Cardiac muscle cell (in vitro differentiated cells and primary cell): Measurements from ENCODE around the gene IGHMBP2. TPM values are rescaled to one million over a fixed set of nuclear protein-coding genes. Genes with fewer than 3 reads are reported as not detected.

Source experiments
- DNase-seq, 2 donors: peaks; one replicate each; pipeline versions ENCODE4 v3.0.0 to v3.0.0-alpha.2; 2010 to 2017; ENCODE audit warnings: low read depth in 1 of 2, low spot score in 1 of 2
- H3K27ac ChIP-seq: fragments of 200-600 bp; sonication (generic); 2 replicates; pipeline ENCODE4 v1.5.1; 2016
- H3K27me3 ChIP-seq: fragments of 200-600 bp; sonication (generic); 2 replicates; pipeline ENCODE4 v1.6.0; 2016; ENCODE audit warnings: control low read depth
- H3K36me3 ChIP-seq: fragments of 200-600 bp; sonication (generic); 2 replicates; pipeline ENCODE4 v1.5.1; 2016; ENCODE audit warnings: control low read depth
- H3K4me1 ChIP-seq: fragments of 200-600 bp; sonication (generic); 2 replicates; pipeline ENCODE4 v1.8.1; 2017; ENCODE audit warnings: low read depth, mild to moderate bottlenecking, mixed run types
- H3K4me3 ChIP-seq: fragments of 200-600 bp; sonication (generic); 2 replicates; pipeline ENCODE4 v1.5.1; 2016; ENCODE audit warnings: mild to moderate bottlenecking
- H3K9me3 ChIP-seq: fragments of 200-600 bp; sonication (generic); 2 replicates; pipeline ENCODE4 v1.5.1; 2017; ENCODE audit warnings: low read depth, mild to moderate bottlenecking, control low read depth
- polyA plus RNA-seq: library from polyadenylated mRNA; unstranded; fragments of >200 nt; fragmentation: Nextera tagmentation; extraction: Ambion mirVana; gene quantifications from 2 replicates; pipeline ENCODE4 v1.2.1, GENCODE V29; 2016
- total RNA-seq: library from RNA; depleted of rRNA; stranded (reverse); fragments of >200 nt; gene quantifications from 2 replicates; pipeline ENCODE4 v1.2.3, GENCODE V29; 2016
- TF ChIP-seq, protein P1 (sequence below): IDR thresholded peaks from 2 replicates; pipeline ENCODE4 v1.5.1; 2012; ENCODE audit warnings: low read depth, mild to moderate bottlenecking, low read length

The IGHMBP2 gene
- total and polyA plus RNA-seq, 2 experiments from 2014 or later, result 20.9 to 21.7 TPM

DNA sequence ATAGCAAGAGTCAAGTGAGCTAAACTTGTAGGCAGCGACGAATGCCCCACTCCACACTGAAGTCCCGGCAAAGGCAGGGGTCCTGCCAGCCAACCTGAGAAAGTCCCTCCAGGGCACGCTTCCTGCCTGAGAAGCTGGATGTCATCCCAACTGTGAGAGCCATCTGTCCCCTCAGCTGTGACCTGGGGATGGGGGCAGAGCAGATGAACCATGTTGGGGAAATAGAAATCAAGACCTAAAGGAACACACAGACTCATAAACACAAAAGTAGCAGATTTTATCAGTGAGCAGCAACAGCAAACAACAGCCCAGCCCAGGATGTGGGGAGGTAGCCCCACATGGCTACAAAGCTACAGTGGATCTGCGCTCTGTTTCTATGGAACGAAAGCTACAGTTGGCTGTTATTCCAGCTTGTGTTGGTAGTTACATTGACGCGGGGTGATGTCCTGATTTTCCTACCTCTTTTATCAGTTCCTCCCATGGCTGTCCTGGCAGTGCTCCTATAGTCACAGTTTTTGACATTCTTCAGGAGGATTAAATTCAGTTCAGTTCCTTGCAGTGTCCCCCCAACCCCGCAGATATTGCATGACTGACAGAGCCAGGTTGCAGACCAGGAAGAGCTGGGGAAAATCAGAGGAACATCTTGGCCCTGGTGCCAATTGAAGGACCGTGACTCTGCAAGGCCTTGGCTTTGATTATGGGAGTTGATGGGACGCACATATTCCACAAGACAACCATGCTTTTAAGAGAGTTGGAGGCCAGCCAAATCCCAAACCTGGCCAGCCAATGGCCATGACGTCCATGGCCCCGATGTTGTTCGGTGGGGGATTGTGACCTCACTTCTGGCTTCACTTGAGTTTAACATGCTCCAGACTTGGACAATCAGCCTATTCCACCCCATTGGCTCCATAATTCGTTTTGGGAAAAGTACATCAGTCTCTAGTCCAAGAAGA is 62.5 kb downstream of the IGHMBP2 start:
- Histone ChIP-seq H3K27me3 (no peaks in the 10 kb centered on the region), H3K27ac (no peak overlapping the region), H3K36me3 (no peaks in the 10 kb centered on the region), H3K4me3 (no peak overlapping the region), H3K4me1 (no peaks in the 10 kb centered on the region), H3K9me3 (no peaks in the 10 kb centered on the region)
- TF ChIP-seq, protein P1, sequence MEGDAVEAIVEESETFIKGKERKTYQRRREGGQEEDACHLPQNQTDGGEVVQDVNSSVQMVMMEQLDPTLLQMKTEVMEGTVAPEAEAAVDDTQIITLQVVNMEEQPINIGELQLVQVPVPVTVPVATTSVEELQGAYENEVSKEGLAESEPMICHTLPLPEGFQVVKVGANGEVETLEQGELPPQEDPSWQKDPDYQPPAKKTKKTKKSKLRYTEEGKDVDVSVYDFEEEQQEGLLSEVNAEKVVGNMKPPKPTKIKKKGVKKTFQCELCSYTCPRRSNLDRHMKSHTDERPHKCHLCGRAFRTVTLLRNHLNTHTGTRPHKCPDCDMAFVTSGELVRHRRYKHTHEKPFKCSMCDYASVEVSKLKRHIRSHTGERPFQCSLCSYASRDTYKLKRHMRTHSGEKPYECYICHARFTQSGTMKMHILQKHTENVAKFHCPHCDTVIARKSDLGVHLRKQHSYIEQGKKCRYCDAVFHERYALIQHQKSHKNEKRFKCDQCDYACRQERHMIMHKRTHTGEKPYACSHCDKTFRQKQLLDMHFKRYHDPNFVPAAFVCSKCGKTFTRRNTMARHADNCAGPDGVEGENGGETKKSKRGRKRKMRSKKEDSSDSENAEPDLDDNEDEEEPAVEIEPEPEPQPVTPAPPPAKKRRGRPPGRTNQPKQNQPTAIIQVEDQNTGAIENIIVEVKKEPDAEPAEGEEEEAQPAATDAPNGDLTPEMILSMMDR, result no peak
- no peak for DNase-seq

GRCh38 chr11:68966894-68967780 is 63.4 kb downstream of the IGHMBP2 start:
- no peak overlapping the region for H3K27ac ChIP-seq

DNA sequence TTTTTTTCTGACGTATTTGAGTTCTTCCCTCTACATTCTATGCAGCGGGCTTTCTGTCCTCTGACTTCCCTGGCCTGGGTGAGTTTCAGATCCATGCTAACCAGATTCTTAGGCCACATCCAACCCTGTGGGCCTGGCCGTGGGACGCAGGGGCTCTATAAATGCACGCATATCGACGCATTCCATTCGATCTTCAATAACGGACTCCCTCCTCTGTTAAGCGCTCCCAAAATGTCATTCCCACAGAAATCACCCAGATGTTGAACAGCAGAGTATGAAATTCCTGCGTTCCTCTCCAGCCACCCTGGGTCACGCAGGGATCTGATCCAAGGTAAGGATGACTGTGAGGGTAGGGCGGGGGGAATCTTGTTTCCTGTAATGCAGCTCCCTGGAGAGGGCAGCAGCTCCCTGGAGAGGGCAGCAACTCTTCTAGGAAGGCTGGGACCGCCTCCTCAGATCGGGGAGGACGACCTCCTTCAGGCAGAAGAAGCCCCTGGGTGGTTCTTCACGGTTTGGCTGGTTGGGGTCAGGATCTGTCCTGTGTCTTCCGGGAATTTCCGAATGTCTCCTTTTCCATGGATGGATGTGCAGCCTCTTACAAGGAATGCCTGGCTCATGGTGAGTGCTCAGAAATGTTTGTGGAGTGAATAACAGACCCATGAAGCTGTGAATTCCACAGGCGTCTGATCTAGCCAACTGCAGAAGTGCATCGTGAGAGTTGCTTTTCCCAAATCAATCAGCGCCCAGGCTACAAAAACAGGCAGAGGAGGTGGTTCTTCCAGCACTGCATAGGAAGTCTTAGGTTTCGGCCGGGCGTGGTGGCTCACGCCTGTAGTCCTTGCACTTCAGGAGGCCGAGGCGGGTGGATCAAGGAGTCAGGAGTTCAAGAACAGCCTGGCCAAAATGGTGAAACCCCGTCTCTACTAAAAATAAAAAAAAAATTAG is 64.9 kb downstream of the IGHMBP2 start:
- H3K9me3 ChIP-seq, result no peaks in the 10 kb centered on the region
- no peak overlapping the region for H3K4me3 ChIP-seq
- H3K27me3 ChIP-seq, result no peaks in the 10 kb centered on the region
- peak overlapping the region; percentile 17 for H3K27ac ChIP-seq
- TF ChIP-seq, protein P1, result peak; percentile 3
- H3K36me3 ChIP-seq, result no peaks in the 10 kb centered on the region
- peaks cover 3% of the 10 kb centered on the region for H3K4me1 ChIP-seq
- no peak for DNase-seq

More at GRCh38 chr11:68966894-68967780, 63.4 kb downstream of the IGHMBP2 start:
- TF ChIP-seq, protein P1, result no peak
- Histone ChIP-seq H3K4me1 (no peaks in the 10 kb centered on the region), H3K27me3 (no peaks in the 10 kb centered on the region), H3K36me3 (no peaks in the 10 kb centered on the region), H3K4me3 (no peak overlapping the region), H3K9me3 (no peaks in the 10 kb centered on the region)
- no peak for DNase-seq

DNA sequence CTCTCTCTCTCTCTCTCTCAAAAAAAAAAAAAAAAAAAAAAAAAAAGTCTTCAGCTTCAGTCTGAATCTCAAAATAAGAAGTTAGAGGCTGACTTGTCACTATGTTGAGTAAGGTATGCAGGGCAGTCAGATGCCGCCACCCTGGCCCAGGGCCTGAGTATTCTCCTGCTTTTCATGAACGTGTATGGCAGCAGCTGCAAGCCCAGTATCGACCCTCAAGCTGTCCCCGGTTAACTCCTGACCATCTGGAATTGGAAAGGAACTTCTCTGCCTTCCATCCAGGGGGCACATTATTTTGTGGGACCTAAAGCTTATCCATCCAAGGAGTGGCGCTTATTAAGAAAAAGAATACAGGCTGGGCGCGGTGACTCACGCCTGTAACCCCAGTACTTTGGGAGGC is 65.7 kb downstream of the IGHMBP2 start:
- Histone ChIP-seq H3K4me1 (peaks cover 4% of the 10 kb centered on the region), H3K36me3 (no peaks in the 10 kb centered on the region), H3K27ac (no peak overlapping the region), H3K4me3 (no peak overlapping the region), H3K9me3 (no peaks in the 10 kb centered on the region), H3K27me3 (no peaks in the 10 kb centered on the region)
- TF ChIP-seq, protein P1, result no peak
- no peak for DNase-seq
